ENCODE measurements around the gene PARVB.

PARVB gene, protein sequence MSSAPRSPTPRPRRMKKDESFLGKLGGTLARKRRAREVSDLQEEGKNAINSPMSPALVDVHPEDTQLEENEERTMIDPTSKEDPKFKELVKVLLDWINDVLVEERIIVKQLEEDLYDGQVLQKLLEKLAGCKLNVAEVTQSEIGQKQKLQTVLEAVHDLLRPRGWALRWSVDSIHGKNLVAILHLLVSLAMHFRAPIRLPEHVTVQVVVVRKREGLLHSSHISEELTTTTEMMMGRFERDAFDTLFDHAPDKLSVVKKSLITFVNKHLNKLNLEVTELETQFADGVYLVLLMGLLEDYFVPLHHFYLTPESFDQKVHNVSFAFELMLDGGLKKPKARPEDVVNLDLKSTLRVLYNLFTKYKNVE

DNA sequence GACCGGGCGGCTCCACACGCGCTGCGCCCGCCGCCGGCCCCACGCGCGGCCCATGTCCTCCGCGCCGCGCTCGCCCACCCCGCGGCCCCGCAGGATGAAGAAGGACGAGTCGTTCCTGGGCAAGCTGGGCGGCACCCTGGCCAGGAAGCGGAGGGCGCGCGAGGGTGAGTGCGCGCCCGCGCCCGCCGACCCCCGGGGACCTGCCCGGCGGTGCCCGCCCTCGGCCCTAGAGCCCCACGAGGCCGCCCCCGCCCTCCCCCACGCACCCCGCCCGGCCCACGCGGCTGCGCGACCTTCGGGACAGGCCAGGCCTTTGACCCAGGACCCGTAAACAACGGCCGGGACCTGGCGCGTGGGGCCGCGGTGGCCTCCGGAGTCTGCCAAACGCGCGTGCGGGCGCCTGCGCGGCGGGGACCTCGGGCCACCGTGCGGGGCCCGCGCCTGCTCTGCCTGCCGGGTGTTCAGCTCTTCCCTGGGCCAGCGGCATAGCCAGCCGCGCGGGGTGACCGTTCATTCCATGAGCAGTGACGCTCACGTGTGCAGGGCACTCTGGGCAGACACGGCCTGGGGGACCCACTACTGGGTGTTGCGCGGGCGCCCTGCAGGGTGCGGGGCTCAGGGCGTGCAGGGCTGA lies at the start of gene PARVB:
Gene PARVB, plus strand, starts transcription at position 15 of the 634 bp plus-strand sequence. Its CDS starts 38 bp downstream, at position 53.
- peak; percentile 65 for DNase-seq

DNA sequence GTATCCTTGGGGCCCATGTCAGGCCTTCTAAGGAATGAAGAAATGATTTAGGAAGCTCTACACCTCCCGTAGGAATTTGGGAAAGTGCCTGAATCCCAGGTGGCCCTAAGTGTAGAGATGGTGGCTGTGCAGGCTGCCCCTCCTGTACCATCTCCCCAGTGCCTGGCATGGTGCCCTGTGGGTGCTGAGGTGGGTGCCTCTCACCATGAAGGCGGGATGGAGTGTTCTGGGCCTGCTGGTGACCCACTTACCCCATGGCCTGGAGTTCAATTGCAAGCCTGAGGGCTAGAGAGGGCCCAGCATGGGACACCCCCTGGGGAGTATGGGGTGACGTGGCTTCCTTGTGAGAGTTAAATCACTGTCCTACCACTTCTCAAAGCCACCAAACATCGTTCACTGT lies 49.1 kb upstream of the PARVB start:
- no peak for DNase-seq

DNA sequence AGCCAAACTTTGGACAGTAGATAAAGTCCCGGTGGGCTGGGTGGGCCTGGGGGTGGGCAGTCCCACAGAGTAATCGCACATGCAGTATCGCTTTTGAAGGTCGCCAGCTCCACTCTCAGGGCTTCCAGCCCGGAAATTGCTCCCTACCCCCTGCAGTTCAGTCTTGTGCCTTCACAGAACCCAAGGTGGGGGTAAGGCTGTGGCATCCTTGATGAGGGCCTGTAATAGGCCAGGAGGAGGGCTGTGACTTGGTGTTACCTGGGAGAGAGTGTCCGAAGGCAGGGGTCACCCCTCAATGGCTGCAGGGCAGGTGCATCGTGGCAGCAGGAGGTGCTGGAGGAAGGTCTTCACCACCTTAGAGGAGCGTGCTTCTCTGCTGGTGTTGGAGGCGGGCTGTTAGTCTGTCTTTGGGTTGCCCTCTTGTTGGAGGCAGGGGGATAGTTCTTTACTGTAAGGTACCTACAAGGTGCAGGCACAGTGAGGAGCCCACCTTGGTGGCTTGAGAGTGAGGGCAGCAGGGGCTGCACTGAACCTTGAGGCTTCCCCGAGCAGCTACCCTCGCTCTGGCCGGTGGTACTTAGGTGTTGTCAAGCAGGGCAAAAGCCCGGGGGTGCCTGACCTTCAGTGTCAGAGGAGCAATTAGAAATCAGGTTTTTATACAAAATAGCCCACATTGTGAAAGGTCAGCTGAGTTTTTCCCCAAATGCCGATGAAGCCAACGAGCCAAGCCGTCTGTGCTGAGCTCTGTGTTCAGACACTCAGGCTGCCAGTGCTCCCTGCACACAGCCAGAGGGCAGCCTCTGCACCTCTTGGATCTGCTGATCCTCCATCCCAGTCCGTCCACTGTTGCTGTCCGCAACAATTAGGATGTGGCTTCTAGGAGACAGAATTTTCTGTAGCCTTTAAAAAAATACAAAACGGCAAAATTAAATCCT lies 47.0 kb upstream of the PARVB start:
- no peak for DNase-seq

DNA sequence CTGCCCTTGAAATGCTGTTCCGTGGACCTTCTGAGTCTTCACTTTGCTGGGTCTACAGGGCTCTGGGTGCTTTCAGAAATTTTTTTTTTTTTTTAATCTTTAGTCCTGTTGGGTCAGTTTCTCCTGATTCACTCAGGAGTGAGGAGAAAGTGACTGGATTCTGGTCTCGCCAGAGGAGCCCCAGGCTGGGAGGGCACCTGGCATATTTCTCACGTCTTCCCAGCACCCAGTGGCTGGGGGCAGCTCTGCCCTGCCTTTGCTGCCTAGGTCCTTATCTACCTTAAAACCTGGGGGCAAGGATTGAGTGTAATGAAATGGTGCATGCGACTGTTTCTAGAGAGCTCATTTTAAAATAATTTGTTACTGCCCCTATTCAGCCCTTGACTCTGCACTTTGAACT lies 45.5 kb upstream of the PARVB start:
- DNase-seq = no peak

DNA sequence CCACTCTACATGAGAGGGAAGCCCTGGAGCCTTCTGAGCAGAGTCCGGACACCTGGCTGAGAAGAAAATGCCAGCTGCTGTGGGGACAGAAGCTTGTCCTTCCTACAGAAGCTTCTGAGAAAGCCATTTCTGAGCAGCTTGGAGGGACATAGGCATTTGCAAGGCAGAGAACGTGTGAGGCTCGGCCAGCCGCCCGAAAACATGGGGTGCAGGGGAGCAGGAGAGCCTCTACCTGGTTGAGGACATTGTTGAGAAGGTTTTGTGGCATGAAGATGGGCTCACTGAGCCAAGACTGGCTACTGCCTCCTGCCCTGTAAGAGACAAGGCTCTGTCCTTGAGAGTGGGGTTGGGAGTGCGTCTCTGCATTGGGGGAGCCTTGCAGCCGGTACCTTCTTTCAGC lies 43.5 kb upstream of the PARVB start:
- DNase-seq = no peak

DNA sequence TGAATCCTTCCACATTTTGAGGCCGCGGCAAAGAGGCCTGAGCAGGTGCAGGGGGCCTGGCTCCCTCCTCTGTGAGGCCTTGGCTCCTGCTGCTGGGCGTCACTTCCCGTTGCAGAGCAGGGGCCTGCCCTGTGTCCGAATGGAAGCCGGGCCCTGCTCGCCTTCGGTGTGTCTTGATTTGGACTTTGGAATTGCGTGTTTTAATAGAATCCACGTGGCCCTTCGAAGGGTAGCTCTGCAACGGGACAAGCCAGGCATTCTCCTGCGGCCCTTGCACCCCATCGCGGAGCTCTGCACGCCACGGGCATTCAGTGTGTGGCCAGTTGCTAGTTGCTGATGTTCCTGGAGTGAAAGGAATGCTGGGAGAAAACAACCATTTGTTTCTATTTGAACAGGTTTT lies 43.1 kb upstream of the PARVB start:
- no peak for DNase-seq

DNA sequence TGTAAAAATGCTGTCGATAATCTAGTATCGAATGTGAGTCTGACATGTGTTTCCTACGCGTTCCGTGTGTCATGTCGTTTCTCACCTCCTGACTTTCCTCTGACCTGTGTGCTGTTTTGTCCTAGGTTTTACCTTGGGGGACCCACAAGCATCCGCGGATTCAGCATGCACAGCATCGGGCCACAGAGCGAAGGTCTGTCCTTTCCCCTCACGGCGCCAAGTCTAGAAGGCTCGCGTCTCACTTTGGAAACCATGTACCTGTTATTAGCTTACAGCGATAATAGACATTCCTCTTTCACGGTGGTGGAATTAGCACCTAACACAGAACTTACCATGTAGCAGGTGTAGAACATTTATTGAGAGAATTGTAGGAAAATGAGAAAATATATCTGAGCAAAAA lies 40.3 kb upstream of the PARVB start:
- DNase-seq = no peak

DNA sequence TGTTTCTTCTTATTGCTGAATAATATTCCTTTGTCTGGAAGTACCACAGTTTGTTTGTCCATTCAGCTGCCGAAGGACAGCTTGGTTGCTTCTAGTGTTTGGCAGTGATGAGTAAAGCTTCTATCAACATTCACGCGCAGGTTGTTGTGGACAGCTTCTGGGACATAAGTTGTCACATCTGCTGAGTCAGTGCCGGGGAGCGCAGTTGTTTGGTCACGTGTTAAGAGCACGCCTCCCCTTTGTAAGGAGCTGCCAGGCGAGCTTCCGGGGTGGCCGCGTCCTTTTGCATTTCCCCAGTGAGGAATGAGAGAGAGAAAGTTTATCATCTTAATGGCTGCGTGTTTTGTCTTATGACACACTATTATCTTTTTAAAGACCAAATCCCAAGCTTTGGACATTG lies 38.6 kb upstream of the PARVB start:
- no peak for DNase-seq

DNA sequence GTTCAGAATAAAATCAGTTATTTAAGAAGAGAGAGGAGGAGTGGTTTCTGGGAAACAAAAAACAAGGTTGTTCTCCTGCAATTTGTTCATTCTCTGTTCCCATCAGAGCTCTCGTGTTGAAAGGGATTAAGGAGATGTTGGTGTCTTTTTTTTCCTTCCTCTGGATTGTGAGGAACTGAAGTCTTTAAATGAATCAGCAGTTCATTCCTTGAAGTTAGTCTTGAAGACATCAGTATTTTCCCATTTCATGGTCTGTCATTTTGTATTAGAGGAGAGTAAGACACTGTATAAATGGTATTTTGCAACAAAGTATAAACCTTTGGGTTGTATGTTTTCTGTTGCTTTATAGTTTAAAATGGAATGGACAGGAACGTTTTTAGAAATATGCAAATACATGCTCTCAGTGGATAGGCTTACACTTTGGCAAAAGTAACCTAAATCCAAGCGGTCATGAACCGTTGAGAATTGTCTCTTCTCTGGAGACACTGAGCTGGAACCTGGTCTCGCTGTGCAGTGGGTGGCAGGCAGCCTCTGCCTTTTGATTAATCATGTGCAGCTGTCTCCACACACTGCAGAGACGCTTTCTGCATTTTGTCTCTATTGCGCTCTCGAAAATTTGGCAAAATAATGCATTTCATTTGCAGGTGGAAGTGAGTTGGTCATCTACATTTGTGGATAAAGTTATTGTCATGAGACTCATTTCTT lies 35.8 kb upstream of the PARVB start:
- no peak for DNase-seq

DNA sequence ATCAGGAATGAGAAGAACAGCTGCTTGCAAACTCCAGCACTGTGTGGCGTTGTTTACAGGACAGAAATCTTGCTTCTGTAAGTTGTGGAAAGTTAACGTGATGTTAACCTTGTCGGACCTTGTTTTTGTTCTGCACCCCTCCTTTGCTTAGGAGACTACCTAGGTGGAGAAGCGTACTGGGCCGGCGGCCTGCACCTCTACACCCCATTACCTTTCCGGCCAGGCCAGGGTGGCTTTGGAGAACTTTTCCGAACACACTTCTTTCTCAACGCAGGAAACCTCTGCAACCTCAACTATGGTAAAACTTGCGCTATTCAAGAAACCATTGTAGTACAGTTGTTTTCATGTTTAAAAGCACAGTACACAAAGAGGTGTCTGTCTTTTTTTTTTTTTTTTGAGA lies 35.1 kb upstream of the PARVB start:
- DNase-seq = no peak

DNA sequence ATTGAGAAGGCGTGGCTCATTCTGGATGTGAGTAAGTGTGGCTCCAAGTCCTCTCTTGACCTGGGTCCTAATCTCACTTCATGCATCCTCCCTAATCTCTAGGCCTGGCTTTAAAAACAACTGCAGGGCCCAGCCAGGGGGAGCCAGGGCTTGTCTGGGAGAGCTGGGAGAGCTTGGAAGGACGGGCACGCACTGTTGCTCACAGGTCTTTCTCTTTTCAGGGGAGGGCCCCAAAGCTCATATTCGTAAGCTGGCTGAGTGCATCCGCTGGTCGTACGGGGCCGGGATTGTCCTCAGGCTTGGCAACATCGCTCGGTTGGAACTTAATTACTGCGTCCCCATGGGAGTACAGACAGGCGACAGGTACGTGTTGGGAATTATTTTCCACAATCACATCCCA lies 34.1 kb upstream of the PARVB start:
- no peak for DNase-seq

DNA sequence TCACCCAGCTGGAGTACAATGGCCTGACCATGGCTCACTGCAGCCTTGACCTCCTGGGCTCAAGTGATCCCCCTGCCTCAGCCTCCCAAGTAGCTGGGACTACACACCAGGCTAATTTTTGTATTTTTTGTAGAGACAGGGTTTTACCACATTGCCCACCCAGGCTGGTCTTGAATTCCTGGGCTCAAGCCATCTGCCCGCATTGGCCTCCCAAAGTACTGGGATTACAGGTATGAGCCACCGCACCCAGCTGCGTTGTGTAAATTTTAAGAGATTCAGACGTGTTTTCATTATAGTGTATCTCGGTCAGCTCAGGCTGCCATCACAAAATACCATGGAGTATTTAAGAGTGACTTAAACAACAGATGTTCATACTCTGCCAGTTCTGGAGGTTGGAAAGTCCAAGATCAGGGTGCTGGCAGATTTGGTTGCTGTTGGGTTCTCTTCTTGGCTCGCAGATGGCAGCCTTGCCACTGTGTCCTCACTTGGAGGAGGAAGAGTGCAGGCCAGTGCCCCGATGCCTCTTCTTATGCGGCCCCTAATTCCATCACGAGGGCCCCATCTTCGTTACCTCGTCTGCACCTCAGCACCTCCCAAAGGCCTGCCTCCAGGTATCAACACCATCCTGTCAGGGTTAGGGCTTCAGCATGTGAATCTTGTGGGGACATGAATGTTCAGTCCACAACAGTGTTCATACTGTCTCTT lies 32.6 kb upstream of the PARVB start:
- DNase-seq = no peak

DNA sequence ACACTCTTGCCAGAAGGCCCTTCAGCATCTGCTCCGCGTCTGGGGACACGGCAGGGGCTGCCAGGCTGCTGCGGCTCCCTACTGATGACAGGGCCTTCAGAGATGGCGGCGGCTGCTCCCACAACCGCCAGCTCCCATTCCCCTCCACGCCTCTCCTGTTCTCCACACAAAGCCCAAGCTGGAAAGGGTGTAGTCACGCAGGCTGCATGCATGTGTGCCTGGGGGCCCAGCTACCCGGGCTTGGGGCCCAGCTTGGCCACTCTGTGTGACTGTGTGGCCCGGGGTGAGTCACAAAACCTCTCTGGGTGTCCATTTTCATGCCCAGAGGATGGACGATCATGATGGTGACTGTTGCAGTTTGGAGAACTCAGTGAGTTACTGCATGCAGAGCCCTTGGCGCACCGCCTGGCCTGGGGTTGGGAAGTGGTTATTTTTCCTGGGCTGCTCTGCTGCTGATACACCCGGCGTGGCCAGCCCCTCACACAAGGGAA lies 31.7 kb upstream of the PARVB start:
- DNase-seq = no peak

DNA sequence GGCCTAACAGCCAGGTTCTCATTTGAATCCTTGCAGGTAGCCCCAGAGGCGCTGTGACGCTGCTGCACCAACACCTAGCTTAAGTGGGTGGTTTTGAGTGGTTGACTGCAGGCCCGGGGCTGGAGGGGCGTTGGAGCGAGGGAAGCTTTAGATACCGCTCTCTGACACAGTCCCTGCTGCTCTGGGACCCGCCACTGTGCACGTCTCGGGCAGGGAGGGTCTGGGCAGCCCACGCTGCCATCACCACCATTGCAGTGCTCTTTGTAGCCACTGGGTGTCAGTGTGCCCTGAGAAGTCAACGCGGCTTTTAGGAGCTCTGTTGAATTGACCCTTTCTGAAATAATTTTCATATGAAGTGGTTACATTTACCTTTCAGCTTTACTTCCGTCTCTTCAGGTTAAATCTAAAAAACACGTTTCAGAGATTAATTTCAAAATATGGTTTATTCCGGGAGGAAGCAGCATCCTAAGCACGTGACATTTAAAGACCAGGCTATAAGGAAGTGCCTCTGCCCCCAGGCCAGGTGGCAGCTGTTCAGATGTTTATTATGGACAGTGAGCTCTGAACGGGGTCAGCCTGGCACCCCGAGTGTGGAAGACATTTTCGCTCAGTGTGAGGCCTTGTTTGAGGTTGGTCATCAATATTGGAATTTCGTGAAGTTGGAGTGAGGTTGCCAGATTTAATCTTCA lies 30.9 kb upstream of the PARVB start:
- DNase-seq = peak; percentile 76

DNA sequence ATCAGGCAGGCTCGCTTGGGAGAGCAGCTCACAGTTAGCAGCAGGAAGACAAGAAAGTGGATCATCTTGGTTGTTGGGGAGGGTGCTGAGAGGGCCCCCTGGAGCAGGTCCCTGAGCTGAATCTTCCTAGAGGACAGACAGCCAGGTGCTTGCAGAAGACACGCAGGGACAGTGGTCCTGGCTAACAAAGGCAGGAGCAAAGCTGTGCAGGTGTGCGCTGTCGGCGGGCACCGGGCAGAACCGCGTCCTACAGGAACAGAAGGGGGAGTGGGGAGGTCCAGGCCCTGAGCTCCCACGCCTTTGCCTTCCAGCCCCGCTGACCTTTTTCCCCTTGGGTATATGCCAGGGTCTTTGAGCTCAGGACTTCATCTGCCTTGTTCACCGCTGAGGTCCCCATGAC lies 30.1 kb upstream of the PARVB start:
- no peak for DNase-seq

DNA sequence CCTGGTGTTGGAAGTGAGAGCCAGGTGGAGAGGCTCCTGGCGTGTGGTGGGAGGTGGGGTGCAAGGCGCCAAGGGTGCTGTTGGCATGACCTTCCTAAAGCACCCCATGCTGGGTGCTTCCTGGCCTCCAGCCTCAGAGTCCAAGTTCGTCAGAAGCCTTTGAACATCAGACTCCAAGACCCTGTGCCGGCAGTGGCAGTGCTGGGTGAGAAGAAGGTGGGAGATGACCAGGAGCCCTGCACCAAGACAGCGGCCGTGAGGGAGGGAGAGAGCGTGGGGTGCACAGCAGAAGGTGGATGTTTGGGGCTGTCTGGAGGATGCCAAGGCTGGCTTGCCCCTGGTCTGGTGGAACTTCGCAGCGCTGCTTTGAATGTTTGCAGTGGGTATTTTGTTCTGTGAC lies 29.7 kb upstream of the PARVB start:
- DNase-seq = no peak

DNA sequence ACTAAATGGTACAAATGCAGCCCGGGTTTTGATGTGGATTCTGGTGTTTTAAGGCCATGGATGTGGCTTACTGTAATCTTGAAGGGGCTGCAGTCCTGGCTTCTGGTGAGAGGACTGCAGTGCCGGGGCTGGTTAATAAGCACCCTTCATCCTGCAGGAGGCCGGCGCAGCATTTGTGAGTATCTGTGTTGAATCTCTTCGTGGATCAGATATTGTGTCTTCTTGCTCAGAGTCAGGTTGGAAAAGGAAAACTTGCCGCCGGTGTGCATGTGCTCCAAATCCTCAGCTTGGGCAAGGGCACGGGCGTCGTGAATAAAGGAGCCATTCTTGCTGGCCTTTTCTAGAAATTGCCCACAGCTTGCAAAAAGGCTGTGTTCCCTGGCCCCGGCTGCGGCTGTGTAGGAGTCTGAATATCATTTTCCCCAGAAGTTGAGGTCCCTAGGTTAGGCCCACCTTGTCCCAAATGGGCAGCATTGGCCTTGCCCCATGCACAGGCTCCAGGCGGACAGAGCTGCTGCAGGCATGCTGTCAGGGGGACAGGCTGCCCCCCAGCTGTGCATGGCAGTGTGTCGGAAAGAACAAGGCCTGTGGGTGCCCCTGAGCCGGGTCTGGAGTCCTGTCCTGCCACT lies 28.9 kb upstream of the PARVB start:
- DNase-seq = no peak

DNA sequence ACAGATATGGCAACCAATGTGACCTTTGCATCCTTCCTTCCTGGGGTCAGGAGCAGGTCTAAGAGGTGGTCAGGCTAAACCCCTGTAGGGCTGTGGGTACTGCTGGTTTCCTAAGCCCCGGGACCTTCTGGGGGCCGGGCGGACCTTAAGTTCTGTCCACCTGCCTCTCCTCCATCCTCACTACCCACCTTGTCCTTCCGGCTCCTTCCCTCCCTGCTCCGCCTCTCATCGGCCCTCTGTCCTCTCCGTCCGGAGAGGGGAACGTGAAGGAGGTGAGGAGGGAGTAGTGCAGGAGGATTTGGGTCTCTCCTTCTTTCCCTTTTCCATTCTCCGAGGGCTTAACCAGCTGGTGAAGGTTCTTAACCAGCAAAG lies 28.3 kb upstream of the PARVB start:
- no peak for DNase-seq

DNA sequence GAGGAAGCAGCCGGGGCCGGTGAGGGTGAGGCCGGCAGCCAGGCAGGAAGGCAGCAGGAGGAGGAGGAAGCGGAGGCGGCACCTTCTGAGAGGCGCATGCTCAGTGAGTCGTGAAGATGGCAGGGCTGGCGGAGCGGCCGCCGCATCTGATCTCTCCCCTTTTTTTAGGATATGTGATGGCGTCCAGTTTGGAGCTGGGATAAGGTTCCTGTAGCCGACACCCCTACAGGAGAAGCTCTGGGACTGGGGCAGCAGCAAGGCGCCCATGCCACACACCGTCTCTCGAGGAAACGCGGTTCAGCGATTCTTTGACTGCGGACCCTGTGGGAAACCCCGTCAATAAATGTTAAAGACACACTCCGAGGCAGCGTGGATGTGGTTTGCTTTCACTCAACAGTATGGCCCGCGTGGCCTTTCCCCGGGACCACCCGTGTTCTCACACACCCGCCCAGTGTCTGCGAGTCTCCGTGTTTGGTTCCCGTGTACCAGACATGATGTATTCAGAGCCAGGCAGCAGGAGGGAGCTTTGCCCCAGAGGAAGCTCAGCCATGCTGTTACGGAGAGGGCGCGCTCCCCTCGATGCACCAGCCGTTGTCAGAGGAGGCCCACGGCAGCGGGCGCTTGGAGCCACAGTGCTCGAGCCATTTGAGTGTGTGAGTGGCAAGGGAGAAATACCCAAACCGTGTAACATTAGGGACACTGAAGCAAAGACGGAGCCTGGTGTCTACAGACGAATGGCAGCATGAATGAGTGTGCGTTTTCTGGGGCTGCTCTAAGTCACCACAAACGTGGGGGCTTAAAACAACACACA lies 27.7 kb upstream of the PARVB start:
- DNase-seq = peak; percentile 84

DNA sequence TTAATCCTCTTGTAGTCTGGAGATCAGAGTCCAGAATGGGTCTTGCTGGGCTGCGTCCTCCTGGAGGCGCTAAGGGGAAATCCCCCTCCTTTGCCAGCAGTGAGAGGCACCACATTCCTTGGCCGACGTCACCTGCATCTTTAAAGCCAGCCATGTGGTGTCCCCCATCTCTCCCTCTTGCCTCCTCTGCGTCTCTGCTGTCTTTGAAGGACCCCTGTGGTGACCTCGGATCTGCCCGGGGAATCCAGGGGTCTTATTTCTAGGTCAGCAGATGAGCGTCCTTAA lies 27.2 kb upstream of the PARVB start:
- no peak for DNase-seq
